Measurements from ENCODE around the gene PGGT1B.

PGGT1B gene

DNA sequence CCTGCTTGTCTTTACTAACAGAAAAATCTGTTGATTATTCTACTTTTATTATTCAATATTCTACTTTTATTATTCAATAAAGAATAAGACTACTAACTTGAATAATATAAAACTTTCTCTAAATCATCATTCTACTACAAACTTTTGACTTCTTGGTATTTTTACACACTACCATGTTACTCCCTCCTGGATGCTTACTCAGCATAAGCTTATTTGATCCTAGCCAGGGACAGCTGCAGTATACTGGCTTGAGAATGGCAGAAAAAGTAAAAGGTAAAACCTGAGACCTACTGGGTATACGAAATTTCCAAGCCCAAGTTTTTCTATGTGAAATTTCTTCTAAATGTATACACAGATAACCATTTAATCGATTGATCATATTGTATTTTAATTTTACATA, 26.1 kb downstream of the PGGT1B start:
- H3K9me3 ChIP-seq (ENCODE audit: control insufficient read depth, insufficient read depth, low read length): no peaks in the 10 kb centered on the region
- no peak overlapping the region for H3K9ac ChIP-seq (ENCODE audit: low read depth, low read length)
- no peaks in the 10 kb centered on the region for H3K4me1 ChIP-seq (ENCODE audit: insufficient read depth, low read length)
- no peaks in the 10 kb centered on the region; the same call in none of the 2 replicates for H3K36me3 ChIP-seq (ENCODE audit: insufficient read depth, low read length)

DNA sequence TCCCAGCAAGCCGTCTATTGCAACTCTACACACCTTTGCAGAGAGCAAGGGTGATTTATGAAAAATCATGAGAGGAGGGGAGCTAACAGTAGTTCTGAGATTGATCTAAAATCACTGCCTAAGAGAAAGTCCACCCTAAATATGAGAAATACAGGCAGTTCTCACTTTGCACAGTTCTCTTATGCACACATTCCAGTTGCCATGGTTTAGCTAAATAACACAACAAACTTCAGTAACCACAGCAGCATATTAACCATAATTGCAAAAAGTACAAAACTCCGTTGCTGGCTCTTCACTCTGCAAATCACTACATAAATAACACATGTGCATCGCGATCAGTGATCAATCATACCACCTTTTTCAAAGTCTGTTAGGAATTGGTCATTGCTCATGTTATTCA, 31.1 kb downstream of the PGGT1B start:
- H3K9ac ChIP-seq (ENCODE audit: low read depth, low read length): no peak overlapping the region
- H3K4me1 ChIP-seq (ENCODE audit: insufficient read depth, low read length): no peaks in the 10 kb centered on the region
- H3K36me3 ChIP-seq (ENCODE audit: insufficient read depth, low read length): no peaks in the 10 kb centered on the region; the same call in none of the 2 replicates
- no peaks in the 10 kb centered on the region for H3K9me3 ChIP-seq (ENCODE audit: control insufficient read depth, insufficient read depth, low read length)

DNA sequence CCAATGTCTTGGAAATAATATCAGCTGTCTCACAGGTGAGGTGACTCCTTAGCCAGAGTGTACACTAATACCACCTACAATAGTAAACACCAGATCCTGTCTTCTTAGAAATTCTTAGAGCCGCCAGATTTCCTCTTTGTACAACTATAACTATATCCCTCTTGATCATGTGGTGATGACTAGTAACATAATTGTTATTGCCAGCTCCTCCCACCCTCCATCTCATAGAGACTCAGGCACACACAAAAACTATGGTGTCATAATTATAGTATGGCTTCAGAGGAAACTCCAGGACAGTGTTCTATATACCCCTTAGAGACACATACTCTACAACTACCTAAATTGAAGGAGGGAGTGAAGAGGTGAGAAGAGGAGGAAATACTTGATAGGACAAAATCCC, 33.1 kb downstream of the PGGT1B start:
- H3K36me3 ChIP-seq (ENCODE audit: insufficient read depth, low read length): no peaks in the 10 kb centered on the region; the same call in none of the 2 replicates
- H3K9me3 ChIP-seq (ENCODE audit: control insufficient read depth, insufficient read depth, low read length): no peaks in the 10 kb centered on the region
- H3K4me1 ChIP-seq (ENCODE audit: insufficient read depth, low read length): no peaks in the 10 kb centered on the region
- H3K9ac ChIP-seq (ENCODE audit: low read depth, low read length): no peak overlapping the region

DNA sequence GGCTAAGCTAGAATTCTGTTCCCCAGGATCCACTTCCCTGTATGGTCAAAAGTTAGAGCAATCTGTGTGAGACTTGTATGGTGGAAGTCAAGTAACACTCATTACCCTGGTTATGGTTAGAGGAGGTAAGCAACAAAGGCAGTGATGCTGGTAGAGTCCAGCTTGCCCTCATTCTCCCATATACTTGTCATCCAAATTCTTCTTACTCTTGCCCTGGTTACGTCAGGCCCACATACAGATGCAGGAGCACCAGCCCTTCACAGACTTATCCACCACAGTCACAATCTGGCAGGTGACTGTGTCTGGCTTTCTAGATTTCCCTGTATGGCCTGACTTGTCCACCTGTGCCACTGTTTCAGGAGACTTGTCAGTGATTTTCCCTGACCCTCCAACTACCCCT, 35.4 kb downstream of the PGGT1B start:
- Histone ChIP-seq H3K9me3 (ENCODE audit: control insufficient read depth, insufficient read depth, low read length) (no peaks in the 10 kb centered on the region), H3K36me3 (ENCODE audit: insufficient read depth, low read length) (no peaks in the 10 kb centered on the region; the same call in 1 of the 2 replicates), H3K9ac (ENCODE audit: low read depth, low read length) (no peak overlapping the region), H3K4me1 (ENCODE audit: insufficient read depth, low read length) (no peaks in the 10 kb centered on the region)

DNA sequence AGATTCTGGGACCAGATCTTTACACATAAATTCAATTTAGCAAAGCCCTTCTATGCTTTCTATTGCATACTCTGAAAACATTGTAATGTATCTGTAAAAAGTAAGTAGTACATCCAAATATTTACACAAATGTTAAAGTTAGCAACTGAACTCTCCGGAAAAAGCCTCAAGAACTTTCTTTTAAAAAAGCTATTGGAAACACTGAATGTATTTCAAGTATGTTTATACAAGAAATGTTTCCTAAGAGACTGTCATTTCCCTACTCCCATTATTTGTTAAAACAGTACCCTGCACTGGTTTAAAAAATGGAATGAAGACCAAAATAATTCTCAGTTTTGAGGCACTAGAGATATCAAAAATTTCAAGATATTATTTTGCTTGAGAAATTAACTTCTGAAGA, 48.1 kb downstream of the PGGT1B start:
- Histone ChIP-seq H3K4me1 (ENCODE audit: insufficient read depth, low read length) (no peaks in the 10 kb centered on the region), H3K9ac (ENCODE audit: low read depth, low read length) (no peak overlapping the region), H3K9me3 (ENCODE audit: control insufficient read depth, insufficient read depth, low read length) (no peaks in the 10 kb centered on the region), H3K36me3 (ENCODE audit: insufficient read depth, low read length) (no peaks in the 10 kb centered on the region)

DNA sequence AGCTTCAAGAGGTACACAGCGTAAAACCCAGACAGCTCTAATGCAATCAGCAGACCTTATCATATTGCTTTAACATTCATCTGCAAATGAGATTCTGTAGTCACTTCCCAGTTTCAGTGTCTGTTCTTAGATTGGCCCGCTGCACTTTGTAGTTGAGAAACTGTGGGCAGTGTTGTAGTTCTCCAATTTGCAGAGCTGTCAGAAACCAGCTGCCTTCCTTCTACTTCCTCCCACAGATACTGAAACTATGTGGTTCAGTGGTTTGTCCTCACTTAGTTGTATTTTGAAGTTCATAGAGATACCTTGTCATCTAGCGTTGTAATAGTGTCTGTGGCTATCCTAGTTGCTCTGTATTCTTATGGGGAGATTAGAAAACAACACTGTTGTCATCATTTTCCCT, 53.4 kb downstream of the PGGT1B start:
- no peaks in the 10 kb centered on the region for H3K36me3 ChIP-seq (ENCODE audit: insufficient read depth, low read length)
- no peaks in the 10 kb centered on the region for H3K9me3 ChIP-seq (ENCODE audit: control insufficient read depth, insufficient read depth, low read length)
- no peak overlapping the region for H3K9ac ChIP-seq (ENCODE audit: low read depth, low read length)
- no peaks in the 10 kb centered on the region for H3K4me1 ChIP-seq (ENCODE audit: insufficient read depth, low read length)

DNA sequence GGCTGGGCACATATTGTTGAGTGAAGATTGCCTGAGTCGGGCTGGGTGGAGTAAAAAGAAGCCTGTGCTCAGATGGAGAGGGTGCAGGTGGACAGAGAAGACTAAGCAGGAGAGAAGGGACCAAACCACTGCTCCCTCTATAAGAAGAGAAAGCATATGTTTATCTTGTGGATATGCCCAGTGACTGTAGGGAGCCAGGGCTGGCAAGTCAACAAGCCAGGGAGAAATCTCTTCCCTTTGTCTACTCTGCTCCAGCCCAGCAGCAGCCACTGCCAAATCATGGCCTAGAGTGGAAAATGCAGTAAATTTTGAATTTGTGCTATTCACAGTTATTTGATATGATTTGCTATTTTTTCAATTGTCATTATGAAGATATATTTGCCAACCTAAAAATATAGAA, 59.7 kb downstream of the PGGT1B start:
- H3K36me3 ChIP-seq (ENCODE audit: insufficient read depth, low read length): no peaks in the 10 kb centered on the region; the same call in 1 of the 2 replicates
- H3K9me3 ChIP-seq (ENCODE audit: control insufficient read depth, insufficient read depth, low read length): no peaks in the 10 kb centered on the region
- no peak overlapping the region for H3K9ac ChIP-seq (ENCODE audit: low read depth, low read length)
- no peaks in the 10 kb centered on the region for H3K4me1 ChIP-seq (ENCODE audit: insufficient read depth, low read length)

DNA sequence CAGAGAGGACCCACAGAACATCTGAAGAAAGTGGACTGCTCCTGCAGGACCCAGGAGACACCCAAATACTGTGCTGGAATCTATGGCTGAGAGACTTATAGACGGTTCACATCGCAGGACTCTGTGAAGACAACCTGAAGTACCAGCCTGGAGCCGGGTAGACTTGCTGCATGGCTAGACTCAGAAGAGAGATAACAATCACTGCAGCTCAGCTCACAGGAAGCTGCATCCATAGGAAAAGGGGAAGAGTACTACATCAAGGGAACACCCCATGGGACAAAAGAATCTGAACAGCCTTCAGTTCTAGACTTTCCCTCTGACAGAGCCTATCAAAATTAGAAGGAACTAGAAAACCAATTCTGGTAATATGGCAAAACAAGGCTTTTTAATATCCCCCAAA, 66.5 kb downstream of the PGGT1B start:
- no peaks in the 10 kb centered on the region; the same call in 1 of the 2 replicates for H3K36me3 ChIP-seq (ENCODE audit: insufficient read depth, low read length)
- H3K4me1 ChIP-seq (ENCODE audit: insufficient read depth, low read length): no peaks in the 10 kb centered on the region
- H3K9me3 ChIP-seq (ENCODE audit: control insufficient read depth, insufficient read depth, low read length): no peaks in the 10 kb centered on the region
- no peak overlapping the region for H3K9ac ChIP-seq (ENCODE audit: low read depth, low read length)

DNA sequence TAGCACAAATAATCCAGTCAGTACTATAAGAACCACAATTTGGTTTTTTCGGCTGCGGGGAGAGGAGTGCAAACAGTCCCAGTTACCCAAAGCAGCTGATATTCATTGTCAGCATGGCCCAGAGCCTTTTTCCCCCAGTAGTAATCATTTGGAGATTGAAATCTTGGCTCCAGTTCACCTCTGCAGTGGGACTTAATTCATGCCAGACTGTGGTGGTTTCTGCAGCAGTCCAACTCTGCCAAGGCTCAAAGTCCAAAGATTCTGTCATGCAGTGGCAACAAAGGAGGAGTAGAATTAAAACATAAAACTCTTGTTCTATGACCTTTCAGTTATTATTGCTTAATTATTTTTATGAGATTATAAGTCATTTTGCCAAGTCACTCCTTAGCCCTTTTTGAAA, 68.0 kb downstream of the PGGT1B start:
- no peak overlapping the region for H3K9ac ChIP-seq (ENCODE audit: low read depth, low read length)
- no peaks in the 10 kb centered on the region for H3K9me3 ChIP-seq (ENCODE audit: control insufficient read depth, insufficient read depth, low read length)
- no peaks in the 10 kb centered on the region; the same call in 1 of the 2 replicates for H3K36me3 ChIP-seq (ENCODE audit: insufficient read depth, low read length)
- H3K4me1 ChIP-seq (ENCODE audit: insufficient read depth, low read length): peaks cover 4% of the 10 kb centered on the region; the same call in 1 of the 2 replicates

DNA sequence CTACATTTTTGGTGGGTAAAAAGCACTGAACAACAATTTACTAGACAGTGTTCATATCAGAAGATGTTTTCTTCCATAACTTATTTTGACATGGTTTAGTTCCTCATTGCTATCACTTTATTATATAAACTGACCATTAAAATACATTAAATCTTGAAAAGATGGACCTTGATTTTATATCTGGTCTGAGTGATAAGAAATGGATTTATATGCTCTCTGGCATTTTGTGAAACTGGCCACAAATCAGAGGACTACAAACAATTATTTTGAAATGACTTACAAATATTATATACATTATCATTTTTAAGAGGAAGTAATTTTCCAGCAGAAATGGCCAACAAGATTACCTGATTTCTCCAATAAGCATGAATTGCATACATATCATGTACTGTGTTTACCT, 69.4 kb downstream of the PGGT1B start:
- H3K4me1 ChIP-seq (ENCODE audit: insufficient read depth, low read length): peaks cover 6% of the 10 kb centered on the region; the same call in 1 of the 2 replicates
- H3K36me3 ChIP-seq (ENCODE audit: insufficient read depth, low read length): no peaks in the 10 kb centered on the region
- no peak overlapping the region for H3K9ac ChIP-seq (ENCODE audit: low read depth, low read length)
- no peaks in the 10 kb centered on the region for H3K9me3 ChIP-seq (ENCODE audit: control insufficient read depth, insufficient read depth, low read length)

DNA sequence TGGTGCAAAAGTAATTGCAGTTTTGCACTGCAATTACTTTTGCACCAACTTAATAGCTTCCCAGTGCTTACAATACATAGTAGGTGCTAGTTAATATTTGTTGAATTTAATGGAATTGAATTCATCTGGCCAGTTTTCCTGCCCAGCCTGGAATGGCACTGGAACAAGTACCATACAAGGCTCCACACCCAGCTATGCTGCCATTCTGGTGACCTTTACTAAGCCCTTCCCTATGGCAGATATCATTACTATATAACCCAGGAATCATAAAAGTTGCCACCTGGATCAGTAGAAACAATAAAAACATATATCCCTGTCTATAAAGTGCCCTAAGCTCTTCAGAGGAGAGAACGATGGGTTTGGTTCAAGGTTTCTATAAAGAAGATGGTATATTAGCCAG, 70.6 kb downstream of the PGGT1B start:
- H3K9ac ChIP-seq (ENCODE audit: low read depth, low read length): no peak overlapping the region
- H3K36me3 ChIP-seq (ENCODE audit: insufficient read depth, low read length): no peaks in the 10 kb centered on the region
- peaks cover 6% of the 10 kb centered on the region; the same call in 1 of the 2 replicates for H3K4me1 ChIP-seq (ENCODE audit: insufficient read depth, low read length)

DNA sequence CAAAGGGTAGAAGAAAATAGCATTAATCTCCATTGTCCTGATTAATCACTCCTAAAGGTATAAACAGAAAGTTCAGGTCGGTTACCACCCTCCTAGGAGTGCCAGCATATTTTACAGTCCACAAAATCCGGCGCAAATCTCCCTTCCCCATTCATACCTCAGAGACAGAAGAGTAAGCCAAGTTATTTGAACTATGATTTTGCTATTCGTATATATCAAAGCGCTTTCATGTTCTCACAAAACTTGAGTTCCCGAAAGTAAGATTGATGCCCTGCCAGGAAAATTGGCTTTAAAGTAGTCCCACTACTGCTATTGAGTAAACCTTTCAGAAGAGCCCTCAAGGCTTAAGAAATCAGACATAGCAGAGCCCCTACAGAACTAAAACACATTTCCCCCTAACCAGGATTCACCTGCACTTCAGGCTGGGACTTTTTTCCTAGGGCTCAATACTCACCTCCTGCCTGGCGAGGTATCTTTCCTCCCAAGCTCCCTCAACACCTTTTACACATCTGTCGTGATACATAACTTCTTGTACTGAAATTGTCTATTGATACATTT, 71.1 kb downstream of the PGGT1B start:
- H3K36me3 ChIP-seq (ENCODE audit: insufficient read depth, low read length): no peaks in the 10 kb centered on the region
- H3K4me1 ChIP-seq (ENCODE audit: insufficient read depth, low read length): peaks cover 6% of the 10 kb centered on the region; the same call in 1 of the 2 replicates

More for the DNA sequence above, 70.6 kb downstream of the PGGT1B start:
- H3K9me3 ChIP-seq (ENCODE audit: control insufficient read depth, insufficient read depth, low read length): no peaks in the 10 kb centered on the region

DNA sequence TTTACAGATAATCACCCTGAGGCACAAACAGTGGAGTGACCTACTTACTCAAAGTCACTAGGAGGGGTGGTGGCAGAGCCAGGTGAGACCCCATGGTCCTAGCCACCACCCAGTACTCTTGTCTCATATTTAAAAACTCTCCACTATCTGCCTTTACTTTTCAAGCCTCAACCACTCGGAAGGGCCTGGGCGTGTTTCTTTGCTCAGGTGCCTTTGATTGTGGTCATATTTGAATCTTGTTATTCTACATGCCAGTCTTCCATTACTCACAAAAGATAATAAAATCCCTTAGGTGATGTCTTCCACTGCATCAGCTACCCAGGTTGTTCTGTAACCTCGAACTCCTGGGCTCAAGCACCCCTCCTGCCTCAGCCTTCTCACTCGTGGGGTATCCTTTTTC, 72.3 kb downstream of the PGGT1B start:
- Histone ChIP-seq H3K9ac (ENCODE audit: low read depth, low read length) (no peak overlapping the region), H3K36me3 (ENCODE audit: insufficient read depth, low read length) (no peaks in the 10 kb centered on the region), H3K4me1 (ENCODE audit: insufficient read depth, low read length) (peaks cover 6% of the 10 kb centered on the region; the same call in 1 of the 2 replicates), H3K9me3 (ENCODE audit: control insufficient read depth, insufficient read depth, low read length) (no peaks in the 10 kb centered on the region)

More for the DNA sequence above, 71.1 kb downstream of the PGGT1B start:
- Histone ChIP-seq H3K9me3 (ENCODE audit: control insufficient read depth, insufficient read depth, low read length) (no peaks in the 10 kb centered on the region), H3K9ac (ENCODE audit: low read depth, low read length) (no peak overlapping the region)

DNA sequence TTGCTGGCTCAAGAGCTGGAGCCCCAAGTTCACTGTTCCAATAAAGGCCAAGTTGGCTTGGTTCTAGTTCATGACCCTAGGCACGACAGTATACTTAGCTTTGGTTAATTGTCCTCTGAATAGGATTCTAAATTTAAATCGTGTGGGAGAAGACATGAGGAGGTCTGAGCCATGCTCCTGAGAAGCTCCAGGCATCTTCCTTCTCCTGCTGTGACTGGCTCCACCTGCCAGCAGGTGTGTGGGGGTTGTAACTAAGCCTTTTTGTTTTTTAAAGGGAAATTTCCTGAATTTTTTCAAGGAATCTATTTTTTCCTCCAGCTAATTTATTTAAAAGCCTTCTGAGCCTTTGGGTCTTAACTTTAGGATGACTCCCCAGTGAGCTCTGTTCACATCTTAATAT, 72.8 kb downstream of the PGGT1B start:
- H3K9ac ChIP-seq (ENCODE audit: low read depth, low read length): no peak overlapping the region
- no peaks in the 10 kb centered on the region for H3K36me3 ChIP-seq (ENCODE audit: insufficient read depth, low read length)
- peaks cover 6% of the 10 kb centered on the region; the same call in 1 of the 2 replicates for H3K4me1 ChIP-seq (ENCODE audit: insufficient read depth, low read length)
- no peaks in the 10 kb centered on the region for H3K9me3 ChIP-seq (ENCODE audit: control insufficient read depth, insufficient read depth, low read length)

DNA sequence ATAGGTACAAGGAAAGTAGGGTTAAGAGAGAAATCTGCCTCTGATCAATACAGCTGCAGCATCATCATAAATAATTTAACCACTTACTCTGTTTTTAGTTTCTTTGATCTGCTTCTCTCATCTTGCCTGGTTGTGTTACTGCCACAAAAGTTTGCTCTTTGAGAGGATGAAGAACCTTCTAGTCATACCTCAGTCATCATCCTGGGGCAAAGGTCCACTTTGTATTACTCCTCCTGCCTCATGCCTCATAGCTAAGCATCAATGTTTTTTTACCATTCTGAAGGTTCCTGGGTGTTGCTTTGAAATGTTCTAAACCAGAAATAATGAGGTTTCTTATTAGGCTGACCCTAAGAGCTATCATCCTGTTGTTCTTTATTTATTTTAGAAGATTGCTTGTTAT, 75.9 kb downstream of the PGGT1B start:
- Histone ChIP-seq H3K9me3 (ENCODE audit: control insufficient read depth, insufficient read depth, low read length) (no peaks in the 10 kb centered on the region), H3K36me3 (ENCODE audit: insufficient read depth, low read length) (no peaks in the 10 kb centered on the region), H3K9ac (ENCODE audit: low read depth, low read length) (no peak overlapping the region), H3K4me1 (ENCODE audit: insufficient read depth, low read length) (peaks cover 6% of the 10 kb centered on the region; the same call in 1 of the 2 replicates)

Data from ES-I3 (cell line).